ENCODE data around the gene HTT. TPM values are rescaled to one million over a fixed set of nuclear protein-coding genes. Genes with fewer than 3 reads are reported as not detected.

The HTT gene
- total RNA-seq, 2 experiments from 2014 or later = 56.9 to 62.6 TPM

- intact Hi-C loops (cut with DNase I, micrococcal nuclease) = no loop called here
- H3K27me3 Mint-ChIP-seq = no peaks in the 10 kb centered on the region
- H3K4me3 Mint-ChIP-seq = no peak overlapping the region
- H3K27ac Mint-ChIP-seq = no peak overlapping the region
- Histone ChIP-seq H3K4me3 (ENCODE audit: low read length) (no peak overlapping the region), H3K4me1 (ENCODE audit: insufficient read depth, low read length) (no peaks in the 10 kb centered on the region), H3K27me3 (ENCODE audit: control insufficient read depth in 1 of 2, insufficient read depth in 2 of 2, low read length in 2 of 2) (no peaks in the 10 kb centered on the region), H3K36me3 (ENCODE audit: insufficient read depth, low read length) (no peaks in the 10 kb centered on the region), H3K27ac (ENCODE audit: low read depth in 1 of 2, low read length in 2 of 2) (no peak overlapping the region), H3K9me3 (ENCODE audit: control insufficient read depth in 1 of 2, insufficient read depth in 1 of 2, low read length in 2 of 2) (no peaks in the 10 kb centered on the region)
- H3K4me1 Mint-ChIP-seq (ENCODE audit: low read depth) = no peaks in the 10 kb centered on the region
- peaks cover 2% of the 10 kb centered on the region for H3K9me3 Mint-ChIP-seq
- ChIA-PET CTCF (no interaction called here), POLR2A (no interaction called here)
- H3K36me3 Mint-ChIP-seq (ENCODE audit: low read depth) = no peaks in the 10 kb centered on the region
- DNase-seq (no peak), ATAC-seq (ENCODE audit: poor library complexity) (no peak)
- TF ChIP-seq, protein P1, sequence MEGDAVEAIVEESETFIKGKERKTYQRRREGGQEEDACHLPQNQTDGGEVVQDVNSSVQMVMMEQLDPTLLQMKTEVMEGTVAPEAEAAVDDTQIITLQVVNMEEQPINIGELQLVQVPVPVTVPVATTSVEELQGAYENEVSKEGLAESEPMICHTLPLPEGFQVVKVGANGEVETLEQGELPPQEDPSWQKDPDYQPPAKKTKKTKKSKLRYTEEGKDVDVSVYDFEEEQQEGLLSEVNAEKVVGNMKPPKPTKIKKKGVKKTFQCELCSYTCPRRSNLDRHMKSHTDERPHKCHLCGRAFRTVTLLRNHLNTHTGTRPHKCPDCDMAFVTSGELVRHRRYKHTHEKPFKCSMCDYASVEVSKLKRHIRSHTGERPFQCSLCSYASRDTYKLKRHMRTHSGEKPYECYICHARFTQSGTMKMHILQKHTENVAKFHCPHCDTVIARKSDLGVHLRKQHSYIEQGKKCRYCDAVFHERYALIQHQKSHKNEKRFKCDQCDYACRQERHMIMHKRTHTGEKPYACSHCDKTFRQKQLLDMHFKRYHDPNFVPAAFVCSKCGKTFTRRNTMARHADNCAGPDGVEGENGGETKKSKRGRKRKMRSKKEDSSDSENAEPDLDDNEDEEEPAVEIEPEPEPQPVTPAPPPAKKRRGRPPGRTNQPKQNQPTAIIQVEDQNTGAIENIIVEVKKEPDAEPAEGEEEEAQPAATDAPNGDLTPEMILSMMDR (IDR thresholded peaks at IDR 0.05) = no peak
These were observed 194.1 kb downstream of the HTT start for GRCh38 chr4:3268395-3269104.

DNA sequence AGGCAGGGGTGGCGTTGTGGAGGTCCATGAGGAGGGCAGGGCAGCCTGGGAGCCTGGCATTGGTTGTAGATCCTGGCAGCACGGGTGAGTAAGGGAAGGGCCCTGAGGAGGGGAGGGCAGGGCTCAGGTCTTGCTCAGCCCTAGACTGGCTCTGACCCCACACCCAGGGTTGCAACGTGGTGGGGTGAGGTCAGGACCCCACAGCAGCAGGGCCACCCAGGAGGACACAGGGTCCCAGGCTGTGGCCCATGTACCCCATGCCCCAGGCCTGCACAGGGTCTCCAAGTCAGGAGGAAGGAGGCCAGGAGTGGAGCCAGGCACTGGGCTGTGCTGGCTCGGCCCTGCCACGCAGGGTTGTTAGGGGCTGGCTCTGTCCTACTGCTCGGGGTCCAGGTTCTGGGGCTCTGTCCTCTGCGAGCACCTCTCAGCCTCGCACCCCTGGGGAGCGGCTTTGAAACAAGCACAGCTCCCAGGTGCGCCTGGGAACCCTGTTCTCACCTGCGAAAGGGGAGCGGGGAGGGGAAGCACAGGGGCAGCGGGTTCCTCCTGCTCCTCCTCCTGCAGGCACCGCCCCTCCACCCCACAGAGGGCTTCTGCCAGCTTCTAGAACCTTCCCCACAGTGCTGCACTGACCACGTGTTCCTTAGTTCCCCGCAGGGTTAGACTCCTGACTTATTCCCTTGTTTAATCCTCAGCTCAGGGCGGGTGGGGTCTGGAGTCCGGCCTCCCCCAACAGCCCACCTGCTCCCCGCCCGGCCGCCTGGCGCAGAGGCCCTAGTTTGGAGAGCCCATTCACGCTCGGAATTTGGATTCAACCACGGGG lies 194.8 kb downstream of the HTT start:
- Mint-ChIP-seq H3K36me3 (ENCODE audit: low read depth) (no peaks in the 10 kb centered on the region), H3K9me3 (peaks cover 3% of the 10 kb centered on the region), H3K27ac (no peak overlapping the region), H3K4me1 (ENCODE audit: low read depth) (no peaks in the 10 kb centered on the region), H3K27me3 (no peaks in the 10 kb centered on the region), H3K4me3 (no peak overlapping the region)
- Histone ChIP-seq H3K4me3 (ENCODE audit: low read length) (no peak overlapping the region), H3K36me3 (ENCODE audit: insufficient read depth, low read length) (no peaks in the 10 kb centered on the region), H3K9me3 (ENCODE audit: control insufficient read depth in 1 of 2, insufficient read depth in 1 of 2, low read length in 2 of 2) (no peaks in the 10 kb centered on the region), H3K4me1 (ENCODE audit: insufficient read depth, low read length) (no peaks in the 10 kb centered on the region), H3K27me3 (ENCODE audit: control insufficient read depth in 1 of 2, insufficient read depth in 2 of 2, low read length in 2 of 2) (no peaks in the 10 kb centered on the region), H3K27ac (ENCODE audit: low read depth in 1 of 2, low read length in 2 of 2) (no peak overlapping the region)
- ChIA-PET POLR2A (no interaction called here), CTCF (no interaction called here)
- intact Hi-C loops (cut with DNase I, micrococcal nuclease) = no loop called here
- ATAC-seq (ENCODE audit: poor library complexity) (no peak), DNase-seq (peak in 1 of 14 experiments; percentile 11)
- TF ChIP-seq, protein P1 (IDR thresholded peaks at IDR 0.05) = no peak

DNA sequence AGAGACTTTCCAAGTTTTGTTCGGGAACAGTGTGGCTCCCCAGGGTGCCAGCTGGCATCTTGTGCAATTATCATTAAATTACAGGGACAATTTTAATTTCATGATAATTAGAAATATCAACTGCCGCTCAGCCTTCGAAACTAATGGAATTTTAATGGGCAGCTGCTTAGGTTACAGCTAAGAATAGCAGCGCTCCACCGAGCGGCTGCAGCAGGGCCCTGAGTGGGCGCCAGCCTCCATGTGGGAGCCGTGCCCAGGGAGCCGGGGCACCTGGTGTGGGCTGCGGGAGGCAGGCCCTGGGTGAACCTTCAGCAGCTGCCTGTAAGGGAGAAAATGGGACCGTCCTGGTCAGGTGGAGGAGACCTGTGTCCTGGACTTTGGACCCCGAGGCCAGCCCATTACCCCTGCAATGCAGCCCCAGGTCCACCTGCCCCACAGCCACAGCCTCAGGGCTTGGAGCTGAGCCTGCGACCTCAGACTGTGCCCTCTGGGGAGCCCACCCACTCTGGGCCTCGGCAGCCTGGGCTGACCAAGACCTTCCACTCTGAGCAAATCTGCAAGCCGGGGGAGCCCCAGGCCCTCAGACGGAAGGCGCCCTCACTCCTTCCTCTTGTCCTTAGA lies 195.6 kb downstream of the HTT start:
- Mint-ChIP-seq H3K4me1 (ENCODE audit: low read depth) (no peaks in the 10 kb centered on the region), H3K27ac (no peak overlapping the region), H3K27me3 (no peaks in the 10 kb centered on the region), H3K4me3 (no peak overlapping the region), H3K36me3 (ENCODE audit: low read depth) (no peaks in the 10 kb centered on the region), H3K9me3 (peaks cover 3% of the 10 kb centered on the region)
- Histone ChIP-seq H3K4me1 (ENCODE audit: insufficient read depth, low read length) (no peaks in the 10 kb centered on the region), H3K27ac (ENCODE audit: low read depth in 1 of 2, low read length in 2 of 2) (no peak overlapping the region), H3K36me3 (ENCODE audit: insufficient read depth, low read length) (no peaks in the 10 kb centered on the region), H3K27me3 (ENCODE audit: control insufficient read depth in 1 of 2, insufficient read depth in 2 of 2, low read length in 2 of 2) (no peaks in the 10 kb centered on the region), H3K9me3 (ENCODE audit: control insufficient read depth in 1 of 2, insufficient read depth in 1 of 2, low read length in 2 of 2) (no peaks in the 10 kb centered on the region), H3K4me3 (ENCODE audit: low read length) (no peak overlapping the region)
- DNase-seq (no peak), ATAC-seq (ENCODE audit: poor library complexity) (no peak)
- TF ChIP-seq, protein P1 (IDR thresholded peaks at IDR 0.05) = no peak
- ChIA-PET CTCF (no interaction called here), POLR2A (no interaction called here)
- intact Hi-C loops (cut with DNase I, micrococcal nuclease) = no loop called here
